ENCODE data around the gene EDN2.

EDN2 gene

DNA sequence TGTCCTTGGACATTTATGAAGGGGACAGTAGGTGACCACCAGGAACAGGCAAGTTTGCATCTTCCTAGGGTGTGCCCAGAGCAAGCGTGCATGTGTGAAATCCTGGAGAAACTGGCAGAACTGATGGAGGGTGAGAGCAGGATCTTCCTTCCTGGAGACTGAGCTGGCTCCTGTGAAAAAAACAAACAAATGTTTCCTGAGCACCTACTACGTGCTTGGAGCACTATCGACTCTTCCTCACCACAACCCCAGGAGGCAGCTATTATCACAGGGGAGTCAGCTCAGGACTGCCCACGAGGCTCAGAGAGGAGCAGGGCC lies 1.5 kb upstream of the EDN2 start:
- Histone ChIP-seq H2BK5ac (ENCODE audit: low read depth, low read length, poor library complexity, severe bottlenecking) (no peak overlapping the region), H3K9ac (ENCODE audit: low read length) (no peak overlapping the region), H2AK5ac (ENCODE audit: low read length, severe bottlenecking) (peak overlapping the region; percentile 6), H2BK12ac (ENCODE audit: low read length in 2 of 2) (peak overlapping the region; percentile 14 to 66), H4K8ac (ENCODE audit: low read length) (peak overlapping the region; percentile 16), H3K4me2 (ENCODE audit: low read length, poor library complexity, severe bottlenecking) (no peak overlapping the region), H3K14ac (ENCODE audit: low read length in 2 of 2) (no peak overlapping the region), H3K79me1 (replicated peaks; ENCODE audit: low read length, poor library complexity, severe bottlenecking) (no peaks in the 10 kb centered on the region), H2AFZ (ENCODE audit: low read depth, low read length) (no peak overlapping the region), H3K18ac (ENCODE audit: low read depth in 1 of 2, low read length in 2 of 2) (peak overlapping the region; percentile 4 to 22), H3K4ac (ENCODE audit: low read depth in 1 of 2, low read length in 2 of 2) (peak overlapping the region in 1 of 2 experiments; percentile 6), H3K23ac (ENCODE audit: low read length in 2 of 2) (no peak overlapping the region), H3K27ac (ENCODE audit: low read length, poor library complexity, severe bottlenecking) (peak overlapping the region; percentile 95), H2BK15ac (ENCODE audit: low read depth, poor library complexity, severe bottlenecking) (no peak overlapping the region), H3K27me3 (ENCODE audit: control insufficient read depth in 1 of 2, insufficient read depth in 1 of 2, low read length in 2 of 2) (peaks cover 0 to 49% of the 10 kb centered on the region in 2 experiments), H3K4me1 (ENCODE audit: control insufficient read depth, insufficient read depth, low read depth, low read length) (peaks cover 51% of the 10 kb centered on the region), H4K91ac (ENCODE audit: low read length) (peak overlapping the region; percentile 2), H3K4me3 (ENCODE audit: insufficient read depth in 1 of 2, low read depth in 1 of 2, low read length in 2 of 2) (no peak overlapping the region), H3K36me3 (ENCODE audit: control insufficient read depth in 1 of 2, insufficient read depth in 2 of 2, low read depth in 1 of 2, low read length in 2 of 2) (no peaks in the 10 kb centered on the region), H2BK120ac (ENCODE audit: low read depth, low read length) (no peak overlapping the region), H3K9me3 (ENCODE audit: control insufficient read depth, low read length) (no peaks in the 10 kb centered on the region)
- 11% methylated on average over 4 of the region's 4 CpGs for WGBS
- DNase-seq = no peak

DNA sequence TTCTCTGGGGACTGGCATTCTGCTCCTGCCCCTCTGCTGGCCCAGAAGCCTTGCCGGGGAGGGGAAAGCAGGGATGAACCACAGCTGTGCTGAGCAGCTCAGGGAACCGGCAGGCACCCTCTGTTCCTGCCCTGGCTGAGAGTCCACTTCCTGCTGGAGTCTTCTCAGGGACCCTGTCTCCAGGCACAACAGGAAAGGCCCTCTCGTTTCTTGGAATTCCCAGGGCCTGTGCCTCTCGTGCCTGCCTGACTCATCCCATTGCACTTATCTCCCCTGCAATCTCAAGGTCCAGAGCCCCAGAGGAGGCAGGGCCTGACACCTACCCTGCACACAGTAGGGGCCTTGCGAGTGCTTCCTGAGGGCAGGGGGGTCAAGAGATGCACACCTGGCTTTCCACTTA lies 1.1 kb upstream of the EDN2 start:
- peak overlapping the region; percentile 95 for H3K27ac ChIP-seq (ENCODE audit: low read length, poor library complexity, severe bottlenecking)

DNA sequence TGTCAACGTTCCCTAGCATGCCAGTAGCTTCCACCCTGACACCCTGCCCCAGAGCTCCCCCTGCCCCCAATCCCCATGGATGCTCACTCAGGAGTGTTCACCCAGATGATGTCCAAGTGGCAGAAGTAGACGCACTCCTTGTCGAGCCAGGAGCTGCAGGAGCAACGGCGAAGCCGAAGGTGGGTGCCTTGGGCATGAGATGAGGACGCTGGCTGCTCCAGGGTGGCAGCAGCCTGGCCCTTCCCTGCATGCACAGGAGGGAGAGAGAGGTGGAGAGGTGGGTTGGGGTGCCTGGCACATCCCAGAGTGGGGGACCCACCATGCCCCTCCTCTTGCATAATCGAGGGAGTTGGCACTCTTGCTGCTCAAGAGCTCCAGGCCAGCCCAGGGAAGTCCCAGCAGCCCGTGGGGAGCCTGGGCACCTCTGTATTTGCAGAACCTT lies 502 bp downstream of the EDN2 start:
- no peak overlapping the region for H3K14ac ChIP-seq (ENCODE audit: low read length in 2 of 2)
- H3K36me3 ChIP-seq (ENCODE audit: control insufficient read depth in 1 of 2, insufficient read depth in 2 of 2, low read depth in 1 of 2, low read length in 2 of 2) = no peaks in the 10 kb centered on the region
- H3K4me3 ChIP-seq (ENCODE audit: insufficient read depth in 1 of 2, low read depth in 1 of 2, low read length in 2 of 2) = no peak overlapping the region
- H3K27ac ChIP-seq (ENCODE audit: low read length, poor library complexity, severe bottlenecking) = no peak overlapping the region
- WGBS = 93% methylated on average over 9 of the region's 9 CpGs
- no peak overlapping the region for H3K9ac ChIP-seq (ENCODE audit: low read length)
- peak overlapping the region; percentile 89 to 96 for H3K18ac ChIP-seq (ENCODE audit: low read depth in 1 of 2, low read length in 2 of 2)
- no peak overlapping the region for H3K23ac ChIP-seq (ENCODE audit: low read length in 2 of 2)
- H3K4me2 ChIP-seq (ENCODE audit: low read length, poor library complexity, severe bottlenecking) = no peak overlapping the region
- H2BK12ac ChIP-seq (ENCODE audit: low read length in 2 of 2) = peak overlapping the region in 1 of 2 experiments; percentile 98
- peaks cover 62% of the 10 kb centered on the region for H3K4me1 ChIP-seq (ENCODE audit: control insufficient read depth, insufficient read depth, low read depth, low read length)
- no peak overlapping the region for H2AFZ ChIP-seq (ENCODE audit: low read depth, low read length)
- H2BK120ac ChIP-seq (ENCODE audit: low read depth, low read length) = peak overlapping the region; percentile 30
- H3K27me3 ChIP-seq (ENCODE audit: control insufficient read depth in 1 of 2, insufficient read depth in 1 of 2, low read length in 2 of 2) = peaks cover 0 to 49% of the 10 kb centered on the region in 2 experiments
- H4K91ac ChIP-seq (ENCODE audit: low read length) = peak overlapping the region; percentile 97
- peak overlapping the region in 1 of 2 experiments; percentile 67 for H3K4ac ChIP-seq (ENCODE audit: low read depth in 1 of 2, low read length in 2 of 2)
- no peak for DNase-seq
- H3K9me3 ChIP-seq (ENCODE audit: control insufficient read depth, low read length) = no peaks in the 10 kb centered on the region
- H2AK5ac ChIP-seq (ENCODE audit: low read length, severe bottlenecking) = no peak overlapping the region
- peak overlapping the region; percentile 95 for H2BK15ac ChIP-seq (ENCODE audit: low read depth, poor library complexity, severe bottlenecking)
- no peaks in the 10 kb centered on the region for H3K79me1 ChIP-seq (replicated peaks; ENCODE audit: low read length, poor library complexity, severe bottlenecking)
- H4K8ac ChIP-seq (ENCODE audit: low read length) = no peak overlapping the region
- H2BK5ac ChIP-seq (ENCODE audit: low read depth, low read length, poor library complexity, severe bottlenecking) = no peak overlapping the region

More for the DNA sequence above, 1.1 kb upstream of the EDN2 start:
- Histone ChIP-seq H2AFZ (ENCODE audit: low read depth, low read length) (no peak overlapping the region), H2BK120ac (ENCODE audit: low read depth, low read length) (peak overlapping the region; percentile 83), H3K4me3 (ENCODE audit: insufficient read depth in 1 of 2, low read depth in 1 of 2, low read length in 2 of 2) (no peak overlapping the region), H2BK12ac (ENCODE audit: low read length in 2 of 2) (peak overlapping the region; percentile 96 to 98), H3K36me3 (ENCODE audit: control insufficient read depth in 1 of 2, insufficient read depth in 2 of 2, low read depth in 1 of 2, low read length in 2 of 2) (no peaks in the 10 kb centered on the region), H2AK5ac (ENCODE audit: low read length, severe bottlenecking) (peak overlapping the region; percentile 88), H3K4me1 (ENCODE audit: control insufficient read depth, insufficient read depth, low read depth, low read length) (peaks cover 53% of the 10 kb centered on the region), H3K4me2 (ENCODE audit: low read length, poor library complexity, severe bottlenecking) (no peak overlapping the region), H4K8ac (ENCODE audit: low read length) (peak overlapping the region; percentile 89), H3K27me3 (ENCODE audit: control insufficient read depth in 1 of 2, insufficient read depth in 1 of 2, low read length in 2 of 2) (peaks cover 0 to 52% of the 10 kb centered on the region in 2 experiments), H3K9ac (ENCODE audit: low read length) (no peak overlapping the region), H3K4ac (ENCODE audit: low read depth in 1 of 2, low read length in 2 of 2) (peak overlapping the region in 1 of 2 experiments; percentile 91), H3K14ac (ENCODE audit: low read length in 2 of 2) (peak overlapping the region in 1 of 2 experiments; percentile 14), H4K91ac (ENCODE audit: low read length) (peak overlapping the region; percentile 97), H3K23ac (ENCODE audit: low read length in 2 of 2) (no peak overlapping the region), H3K79me1 (replicated peaks; ENCODE audit: low read length, poor library complexity, severe bottlenecking) (no peaks in the 10 kb centered on the region), H2BK15ac (ENCODE audit: low read depth, poor library complexity, severe bottlenecking) (peak overlapping the region; percentile 78), H2BK5ac (ENCODE audit: low read depth, low read length, poor library complexity, severe bottlenecking) (no peak overlapping the region), H3K9me3 (ENCODE audit: control insufficient read depth, low read length) (no peaks in the 10 kb centered on the region), H3K18ac (ENCODE audit: low read depth in 1 of 2, low read length in 2 of 2) (peak overlapping the region; percentile 89 to 96)
- peak; percentile 97 for DNase-seq
- 0% methylated on average over 5 of the region's 5 CpGs for WGBS

DNA sequence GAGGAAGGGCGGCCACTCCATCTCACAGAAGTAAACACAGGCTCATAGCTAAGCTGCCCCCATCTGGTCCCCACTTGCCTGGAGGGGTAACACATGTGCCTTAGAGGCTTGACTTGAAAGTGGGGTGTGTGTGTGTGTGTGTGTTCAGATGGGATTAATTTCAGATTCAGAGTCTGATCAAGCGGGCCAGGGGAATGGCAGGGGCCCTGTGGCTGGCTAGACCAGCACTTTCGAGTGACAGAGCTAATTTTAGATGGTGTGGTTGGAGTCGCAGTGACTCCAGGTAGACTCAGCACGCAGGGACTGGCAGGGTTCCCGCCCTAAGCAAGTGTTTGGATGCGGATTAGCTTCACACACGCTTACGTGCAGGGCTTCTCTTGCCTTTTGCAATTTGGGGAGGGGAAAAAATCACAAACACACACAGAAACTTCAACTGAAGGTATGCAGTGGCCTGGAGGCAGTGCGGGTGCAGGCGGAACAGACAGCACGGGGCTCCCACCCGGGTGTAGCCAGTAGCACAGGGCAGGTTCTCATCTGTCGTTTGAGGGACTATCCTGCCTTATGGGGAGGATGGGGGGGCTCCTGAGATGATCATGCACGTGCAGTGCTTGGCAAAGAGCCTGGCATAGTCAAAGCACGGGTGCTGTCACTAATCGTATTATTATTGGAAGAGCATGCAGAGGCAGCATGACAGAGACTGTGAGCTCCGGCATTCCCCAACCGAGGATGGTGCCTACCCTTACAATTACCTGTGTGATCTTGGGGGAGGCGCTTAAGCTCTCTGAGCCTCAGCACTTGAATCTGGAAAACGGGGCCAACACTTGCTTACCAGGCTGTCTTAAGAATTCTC lies 1.3 kb downstream of the EDN2 start:
- H3K4ac ChIP-seq (ENCODE audit: low read depth in 1 of 2, low read length in 2 of 2) = peak overlapping the region; percentile 28 to 60
- WGBS = 87% methylated on average over 21 of the region's 21 CpGs
- peaks cover 0 to 49% of the 10 kb centered on the region in 2 experiments for H3K27me3 ChIP-seq (ENCODE audit: control insufficient read depth in 1 of 2, insufficient read depth in 1 of 2, low read length in 2 of 2)
- H2BK120ac ChIP-seq (ENCODE audit: low read depth, low read length) = no peak overlapping the region
- H3K18ac ChIP-seq (ENCODE audit: low read depth in 1 of 2, low read length in 2 of 2) = peak overlapping the region; percentile 9 to 77
- no peak overlapping the region for H3K4me3 ChIP-seq (ENCODE audit: insufficient read depth in 1 of 2, low read depth in 1 of 2, low read length in 2 of 2)
- no peak overlapping the region for H2BK5ac ChIP-seq (ENCODE audit: low read depth, low read length, poor library complexity, severe bottlenecking)
- H2AK5ac ChIP-seq (ENCODE audit: low read length, severe bottlenecking) = peak overlapping the region; percentile 69
- H3K9me3 ChIP-seq (ENCODE audit: control insufficient read depth, low read length) = no peaks in the 10 kb centered on the region
- H3K4me2 ChIP-seq (ENCODE audit: low read length, poor library complexity, severe bottlenecking) = no peak overlapping the region
- no peaks in the 10 kb centered on the region for H3K79me1 ChIP-seq (replicated peaks; ENCODE audit: low read length, poor library complexity, severe bottlenecking)
- peak overlapping the region; percentile 12 to 89 for H2BK12ac ChIP-seq (ENCODE audit: low read length in 2 of 2)
- DNase-seq = no peak
- H2AFZ ChIP-seq (ENCODE audit: low read depth, low read length) = no peak overlapping the region
- peak overlapping the region; percentile 33 for H4K8ac ChIP-seq (ENCODE audit: low read length)
- H4K91ac ChIP-seq (ENCODE audit: low read length) = peak overlapping the region; percentile 34
- no peak overlapping the region for H3K9ac ChIP-seq (ENCODE audit: low read length)
- H3K27ac ChIP-seq (ENCODE audit: low read length, poor library complexity, severe bottlenecking) = no peak overlapping the region
- H2BK15ac ChIP-seq (ENCODE audit: low read depth, poor library complexity, severe bottlenecking) = peak overlapping the region; percentile 52
- H3K23ac ChIP-seq (ENCODE audit: low read length in 2 of 2) = no peak overlapping the region
- peaks cover 66% of the 10 kb centered on the region for H3K4me1 ChIP-seq (ENCODE audit: control insufficient read depth, insufficient read depth, low read depth, low read length)
- no peaks in the 10 kb centered on the region for H3K36me3 ChIP-seq (ENCODE audit: control insufficient read depth in 1 of 2, insufficient read depth in 2 of 2, low read depth in 1 of 2, low read length in 2 of 2)
- H3K14ac ChIP-seq (ENCODE audit: low read length in 2 of 2) = no peak overlapping the region

Data from mesenchymal stem cell (in vitro differentiated cells and primary cell).